HG02588 (cell line): ENCODE data around the gene ZIC4.

Experiments
- ATAC-seq: cut with Tn5 transposase; IDR thresholded peaks from one replicate; pipeline ENCODE4 v1.9.1; 2021; ENCODE audit warnings: mild to moderate bottlenecking, moderate library complexity; ENCODE audit not compliant: unreplicated experiment

Gene ZIC4

DNA sequence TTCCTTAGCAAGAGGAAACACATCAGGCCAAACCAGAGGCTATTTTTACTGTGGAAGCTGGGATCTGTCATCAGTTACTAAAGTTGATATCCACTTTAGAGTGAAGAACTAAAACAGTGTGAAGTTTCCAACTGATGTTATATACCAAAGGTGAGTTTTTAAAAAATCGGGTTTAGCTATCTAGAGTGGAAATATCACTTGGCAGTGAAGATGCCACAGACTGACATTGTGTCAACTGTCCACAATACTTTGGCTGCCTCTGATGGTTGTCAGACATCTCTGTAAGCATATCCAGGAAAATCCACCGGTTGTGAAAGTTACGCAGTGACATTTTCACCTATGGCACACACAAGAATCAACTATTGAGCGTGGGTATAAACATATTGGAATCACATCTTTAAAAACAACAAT lies 12.0 kb upstream of the ZIC4 start:
- ATAC-seq, result no peak

- ATAC-seq, result no peak
Measured at GRCh38 chr3:147417551-147418295, 11.4 kb upstream of the ZIC4 start.

DNA sequence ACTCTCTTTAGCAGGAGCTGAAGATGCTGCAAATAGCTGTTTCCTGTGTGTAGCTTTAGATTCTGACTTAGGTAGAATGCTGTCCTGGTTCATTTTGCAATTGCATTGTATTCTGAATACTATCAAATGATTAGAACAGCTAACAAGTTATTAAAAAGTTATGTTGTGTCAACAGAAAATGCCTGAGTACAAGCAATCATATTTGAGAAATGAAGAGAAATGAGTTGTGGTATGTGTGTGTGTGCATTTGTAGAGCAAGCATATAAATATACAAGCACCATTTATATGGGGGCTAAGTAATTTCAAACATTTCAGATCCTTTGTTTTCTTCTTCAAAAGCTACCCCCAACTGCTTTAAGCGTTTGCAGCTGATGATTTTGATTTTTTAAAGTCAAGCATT lies 10.6 kb upstream of the ZIC4 start:
- no peak for ATAC-seq

GRCh38 chr3:147415874-147416273 lies 9.5 kb upstream of the ZIC4 start:
- ATAC-seq, result no peak

- no peak for ATAC-seq
Measured at GRCh38 chr3:147415286-147415685, 8.9 kb upstream of the ZIC4 start.

DNA sequence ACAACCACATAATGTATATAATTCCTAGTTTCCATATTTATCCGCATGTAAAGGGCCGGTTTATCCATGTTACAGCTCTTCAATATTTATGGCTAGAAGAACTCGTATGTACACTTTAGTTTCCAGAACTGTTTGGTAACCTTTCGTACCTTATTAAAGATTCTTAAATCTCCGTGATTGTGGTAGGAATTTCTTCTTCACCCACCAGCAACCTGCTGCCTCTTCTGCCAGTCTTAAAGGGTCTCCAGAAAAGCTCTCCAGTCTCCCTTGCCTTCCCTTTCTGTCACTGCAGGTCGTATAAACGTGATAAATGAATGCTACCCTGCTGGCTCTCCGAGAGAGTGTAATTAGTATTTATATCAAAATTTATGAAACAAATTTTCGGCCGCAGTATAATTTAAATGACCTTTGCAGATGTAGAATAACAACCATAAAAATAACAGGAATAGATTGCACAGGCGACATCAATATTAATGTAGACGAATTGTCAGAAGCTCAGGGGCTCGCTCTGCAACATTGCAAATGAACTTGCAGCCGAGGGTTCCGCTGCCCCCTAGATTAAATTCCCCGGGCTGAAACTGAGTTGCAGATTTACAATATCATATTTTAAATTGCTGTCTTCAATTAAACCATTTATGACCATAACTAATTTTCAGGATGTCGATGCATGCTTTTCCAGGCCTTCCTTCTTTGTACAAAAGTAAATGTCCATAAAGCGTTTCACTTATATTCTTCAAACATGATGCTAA lies 8.2 kb upstream of the ZIC4 start:
- ATAC-seq, result no peak

GRCh38 chr3:147413686-147414389 lies 7.5 kb upstream of the ZIC4 start:
- no peak for ATAC-seq

DNA sequence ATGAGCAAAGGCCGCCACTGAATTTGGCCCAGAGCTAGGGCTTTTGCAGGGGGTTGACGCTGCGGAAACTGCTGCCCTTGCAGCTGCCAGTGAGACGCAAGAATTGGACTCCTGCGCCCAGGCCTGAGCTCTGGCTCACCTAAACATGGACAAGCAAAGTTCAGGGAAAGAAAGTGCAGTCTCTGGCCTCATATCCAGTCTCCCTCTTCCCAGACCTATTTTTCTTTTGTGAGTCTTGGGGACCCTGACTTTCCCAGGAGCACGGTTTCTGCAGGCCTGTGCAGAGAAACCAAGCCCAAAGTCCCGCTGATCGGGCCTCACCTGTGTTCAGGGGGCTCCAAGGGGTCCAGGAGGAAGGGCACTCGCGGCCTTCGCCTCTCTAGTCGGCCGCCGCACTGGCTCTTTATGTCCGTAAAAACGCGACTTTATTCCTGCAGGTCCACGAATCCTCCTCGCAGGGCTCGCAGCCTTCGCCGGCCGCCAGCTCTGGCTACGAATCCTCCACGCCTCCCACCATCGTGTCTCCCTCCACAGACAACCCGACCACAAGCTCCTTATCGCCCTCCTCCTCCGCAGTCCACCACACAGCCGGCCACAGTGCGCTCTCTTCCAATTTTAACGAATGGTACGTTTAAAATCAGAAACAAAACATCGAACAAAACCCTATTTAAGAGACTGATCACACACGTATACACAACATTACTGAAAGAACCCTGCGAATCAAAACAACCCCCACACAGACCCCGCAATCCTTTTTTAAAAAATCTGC lies 6.8 kb upstream of the ZIC4 start:
- ATAC-seq, result no peak

GRCh38 chr3:147412261-147412916 lies 6.0 kb upstream of the ZIC4 start:
- ATAC-seq, result no peak

- ATAC-seq, result no peak
Measured at GRCh38 chr3:147411815-147412241, 5.5 kb upstream of the ZIC4 start.

DNA sequence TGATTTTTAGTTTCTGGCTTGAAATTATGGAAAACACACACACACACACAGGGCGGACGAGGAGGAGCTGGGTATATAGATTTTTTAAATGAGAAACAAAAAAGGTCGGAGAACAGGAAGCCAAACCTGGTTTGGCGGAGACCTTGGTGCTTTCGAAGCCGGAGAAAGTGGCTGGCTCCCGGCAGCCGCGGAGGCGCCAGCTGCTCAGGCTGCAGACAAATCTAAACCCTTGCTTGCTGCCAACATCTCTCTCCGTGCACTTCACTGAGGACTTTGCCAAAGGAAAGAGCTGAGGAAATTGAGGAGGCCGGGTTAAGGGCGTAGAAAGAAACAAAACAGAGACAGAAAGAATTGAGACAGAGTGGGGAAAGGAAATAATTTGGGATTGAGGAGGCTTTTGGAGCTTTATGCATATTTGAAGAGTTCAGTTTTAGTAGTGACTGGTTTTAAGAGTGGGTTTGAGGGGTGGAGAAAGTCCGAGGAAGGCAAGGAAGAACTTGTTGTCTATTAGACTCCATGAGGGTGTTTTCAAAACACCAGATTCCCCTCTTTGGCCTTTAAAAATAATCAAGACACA lies 5.0 kb upstream of the ZIC4 start:
- no peak for ATAC-seq

DNA sequence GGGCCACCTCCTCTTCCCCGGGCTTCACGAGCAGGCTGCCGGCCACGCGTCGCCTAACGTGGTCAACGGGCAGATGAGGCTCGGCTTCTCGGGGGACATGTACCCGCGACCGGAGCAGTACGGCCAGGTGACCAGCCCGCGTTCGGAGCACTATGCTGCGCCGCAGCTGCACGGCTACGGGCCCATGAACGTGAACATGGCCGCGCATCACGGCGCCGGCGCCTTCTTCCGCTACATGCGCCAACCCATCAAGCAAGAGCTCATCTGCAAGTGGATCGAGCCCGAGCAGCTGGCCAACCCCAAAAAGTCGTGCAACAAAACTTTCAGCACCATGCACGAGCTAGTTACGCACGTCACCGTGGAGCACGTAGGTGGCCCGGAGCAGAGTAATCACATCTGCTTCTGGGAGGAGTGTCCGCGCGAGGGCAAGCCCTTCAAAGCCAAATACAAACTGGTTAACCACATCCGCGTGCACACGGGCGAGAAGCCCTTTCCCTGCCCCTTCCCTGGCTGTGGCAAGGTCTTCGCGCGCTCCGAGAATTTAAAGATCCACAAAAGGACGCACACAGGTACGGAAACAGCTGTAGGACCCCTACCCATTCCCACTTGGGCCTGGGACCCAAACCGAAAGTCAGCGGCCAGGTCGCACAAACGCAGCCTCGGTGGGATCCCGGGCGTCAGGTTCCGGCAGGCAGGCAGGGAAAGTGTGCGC lies 4.3 kb upstream of the ZIC4 start:
- no peak for ATAC-seq

GRCh38 chr3:147410116-147410525 lies 3.8 kb upstream of the ZIC4 start:
- no peak for ATAC-seq

GRCh38 chr3:147409143-147410115 lies 3.1 kb upstream of the ZIC4 start, which contains the start of gene ZIC1:
Gene ZIC1 (plus strand): TSS chr3:147409365. CDS start chr3:147410113, 748 bp downstream.
- no peak for ATAC-seq

DNA sequence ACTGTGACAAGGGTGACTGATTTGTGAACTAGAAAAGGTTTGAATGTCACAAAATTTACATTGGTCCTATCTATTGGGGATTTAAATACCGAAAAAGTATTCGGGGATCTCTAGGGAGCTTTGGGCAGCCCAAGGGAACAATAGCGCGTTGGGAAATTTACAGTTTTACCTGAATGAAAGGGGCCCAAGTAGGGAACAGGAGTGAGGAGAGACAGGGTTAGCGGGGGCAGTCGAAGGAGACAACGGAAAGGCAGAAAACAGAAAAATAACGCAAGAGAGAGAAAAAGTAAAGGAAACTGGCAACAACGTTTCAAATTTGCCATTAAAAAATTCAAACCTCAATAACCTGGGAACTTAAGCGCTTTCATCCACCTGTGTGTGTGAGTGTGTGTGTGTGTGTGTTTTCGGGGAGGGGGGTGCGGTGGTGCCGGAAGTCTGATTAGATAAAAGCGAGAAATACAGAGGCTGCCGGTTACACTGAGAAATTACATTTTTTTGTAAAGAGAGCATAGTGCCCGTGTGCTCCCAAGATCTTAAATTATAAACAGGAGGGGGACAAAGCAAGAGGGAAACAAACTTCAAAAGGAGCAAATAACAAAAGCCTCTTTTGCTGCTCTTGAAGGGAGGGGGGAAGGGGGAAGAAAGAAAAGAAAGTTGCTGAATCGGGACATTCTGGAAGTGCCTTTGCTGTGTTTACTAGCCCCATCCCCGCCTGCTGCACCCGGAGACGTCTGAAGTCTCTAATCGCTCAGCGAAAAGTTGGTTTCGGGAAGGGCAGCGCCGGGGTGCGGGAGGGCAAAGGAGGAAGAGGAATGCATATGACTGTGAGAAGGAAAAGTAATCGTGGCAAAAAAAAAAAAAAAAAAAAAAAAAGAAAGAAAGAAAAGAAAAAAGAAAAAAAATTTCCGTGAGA lies 2.1 kb upstream of the ZIC4 start:
- ATAC-seq, result no peak

DNA sequence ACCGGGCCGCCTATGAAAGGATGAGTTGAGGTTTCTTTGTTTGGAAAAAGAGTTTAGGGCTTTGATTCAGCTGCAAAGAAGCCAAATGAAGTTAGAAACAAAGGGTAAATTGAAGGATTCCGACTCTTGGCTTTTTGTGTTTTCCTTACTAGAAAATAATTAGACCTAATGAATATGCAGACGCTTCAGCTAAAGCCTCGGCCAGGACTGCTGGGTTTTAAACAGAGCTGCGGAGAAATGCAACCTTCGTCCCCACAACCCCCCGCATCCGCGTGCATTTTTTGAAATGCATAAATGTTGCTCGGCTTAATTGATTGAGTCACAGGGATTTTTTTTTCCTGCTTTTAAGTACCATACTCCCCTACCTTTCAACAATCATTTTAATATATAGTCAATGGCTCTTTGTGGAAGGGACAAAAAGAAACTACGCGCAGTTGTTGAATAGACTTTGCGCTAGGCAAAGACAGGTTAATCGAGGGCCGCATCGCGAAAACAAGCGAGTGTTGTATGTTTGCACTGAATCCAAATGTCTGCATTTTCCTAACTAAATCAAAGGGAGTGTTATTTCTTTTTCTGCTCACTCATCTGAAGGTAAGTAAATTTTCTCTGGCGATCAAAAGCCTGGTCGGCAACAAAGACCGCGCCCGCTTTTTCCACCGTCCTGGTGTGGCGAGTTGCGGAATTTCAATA lies 1.3 kb upstream of the ZIC4 start:
- ATAC-seq, result no peak

GRCh38 chr3:147407114-147407497 lies 763 bp upstream of the ZIC4 start:
- no peak for ATAC-seq
